Stimulated activated CD4-positive, alpha-beta T cell treated with anti-CD3 and anti-CD28 coated beads, Interleukin-12 subunit alpha, Interleukin-12 subunit beta, amount 100 ng/mL, for 48 hours (primary cell): ENCODE results near the gene LHPP.

Experiments used
- DNase-seq, 3 donors: peaks; one replicate each; pipeline ENCODE4 v3.0.0-alpha.2; 2020; ENCODE audit warnings: low read depth in 2 of 3, low spot score in 1 of 3

LHPP gene

DNA sequence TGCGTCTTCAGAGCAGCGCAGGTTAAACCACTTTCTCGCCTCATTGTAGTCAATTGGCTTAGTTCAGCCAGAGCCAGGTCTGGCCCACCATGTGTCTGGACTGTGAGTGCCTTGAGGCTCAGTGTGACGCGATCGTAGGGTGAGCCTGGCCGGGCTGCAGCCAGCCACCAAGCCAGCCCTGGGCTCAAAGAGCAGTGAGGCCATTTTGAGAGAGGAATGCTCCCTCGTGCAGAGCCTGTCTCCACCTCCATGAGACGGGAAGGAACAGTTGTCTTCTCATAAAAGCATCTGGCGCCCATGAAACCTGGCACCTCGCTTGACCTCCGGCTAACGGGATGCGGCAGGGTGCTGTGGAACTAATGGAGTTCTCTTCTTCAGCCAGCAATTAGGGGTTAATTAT lies 34.5 kb downstream of the LHPP start:
- DNase-seq = no peak

DNA sequence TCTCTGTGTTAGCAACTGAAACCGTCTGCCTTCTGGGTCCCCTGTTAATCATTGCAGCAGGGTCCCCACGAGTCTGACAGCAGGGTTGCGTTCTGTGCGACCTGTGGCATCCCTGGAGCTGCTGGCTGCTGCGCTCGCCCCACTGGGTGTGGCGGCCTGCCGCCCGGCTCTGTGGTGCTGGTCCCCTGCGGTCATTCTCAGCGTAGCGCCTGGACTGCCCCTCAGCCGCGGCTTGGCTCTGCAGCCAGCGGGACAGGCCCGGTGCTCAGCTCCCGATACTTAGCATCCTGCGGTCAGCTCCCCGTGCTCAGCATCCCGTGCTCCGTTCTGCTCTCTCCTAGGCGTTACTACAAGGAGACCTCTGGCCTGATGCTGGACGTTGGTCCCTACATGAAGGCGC lies 35.0 kb downstream of the LHPP start:
- DNase-seq = no peak

- no peak for DNase-seq
Observed at GRCh38 chr10:124497196-124497881, 35.7 kb downstream of the LHPP start.

- DNase-seq = no peak
Observed at GRCh38 chr10:124498056-124498455, 36.4 kb downstream of the LHPP start.

DNA sequence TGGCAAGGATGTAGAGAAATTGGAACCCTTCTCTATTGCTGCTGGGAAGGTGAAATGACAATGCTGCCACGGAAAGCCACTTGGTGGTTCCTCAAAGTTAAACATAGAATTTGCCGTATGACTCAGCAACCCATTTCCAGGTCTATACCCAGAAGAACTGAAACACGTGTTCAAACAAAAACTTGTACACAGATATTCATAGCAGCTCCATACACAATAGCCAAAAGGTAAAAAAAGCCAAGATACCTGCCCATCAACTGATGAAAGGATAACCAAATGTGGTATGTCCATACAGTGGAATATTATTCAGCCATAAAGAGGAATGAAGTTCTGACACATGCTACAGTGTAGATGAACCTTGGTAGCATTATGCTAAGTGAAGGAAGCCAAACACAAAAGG lies 39.1 kb downstream of the LHPP start:
- DNase-seq = no peak

DNA sequence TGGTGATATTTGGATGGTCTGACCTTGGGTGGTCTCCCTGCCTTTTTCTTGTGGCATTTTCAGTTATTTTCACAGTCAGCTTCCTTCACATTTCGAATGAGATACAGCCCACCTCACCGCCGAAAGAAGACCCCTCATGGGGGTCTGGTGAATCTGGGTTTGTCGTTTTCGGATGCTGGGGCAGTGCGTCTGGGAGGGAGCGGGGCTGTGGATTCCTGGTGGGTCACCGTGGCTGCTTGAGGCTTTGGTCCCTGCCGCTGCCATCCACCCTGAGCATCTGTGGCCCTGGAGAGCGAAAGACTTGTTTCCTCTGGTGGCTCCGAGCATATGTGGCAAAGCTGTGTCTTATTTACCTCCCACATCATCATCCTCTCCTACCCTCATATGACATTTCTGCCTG lies 43.1 kb downstream of the LHPP start:
- no peak for DNase-seq

DNA sequence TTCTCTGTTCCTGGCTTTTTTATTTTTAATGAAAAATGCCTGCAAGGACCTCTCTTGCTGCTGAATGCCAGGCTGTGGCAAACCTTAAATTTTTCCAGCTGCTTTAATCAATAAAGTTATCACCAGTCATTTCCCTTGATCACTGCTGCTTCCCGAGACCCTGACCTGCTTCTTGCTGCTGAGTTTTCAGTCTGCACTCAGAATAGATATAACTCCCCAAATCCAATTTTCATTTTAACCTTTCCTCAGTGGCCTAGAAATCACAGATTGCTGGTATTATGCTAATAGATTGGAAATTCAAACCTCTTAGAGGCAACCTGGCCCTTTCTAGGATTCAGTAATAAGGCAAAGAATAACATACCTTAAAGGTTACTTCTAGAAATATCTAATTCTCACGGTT lies 43.7 kb downstream of the LHPP start:
- DNase-seq = no peak

DNA sequence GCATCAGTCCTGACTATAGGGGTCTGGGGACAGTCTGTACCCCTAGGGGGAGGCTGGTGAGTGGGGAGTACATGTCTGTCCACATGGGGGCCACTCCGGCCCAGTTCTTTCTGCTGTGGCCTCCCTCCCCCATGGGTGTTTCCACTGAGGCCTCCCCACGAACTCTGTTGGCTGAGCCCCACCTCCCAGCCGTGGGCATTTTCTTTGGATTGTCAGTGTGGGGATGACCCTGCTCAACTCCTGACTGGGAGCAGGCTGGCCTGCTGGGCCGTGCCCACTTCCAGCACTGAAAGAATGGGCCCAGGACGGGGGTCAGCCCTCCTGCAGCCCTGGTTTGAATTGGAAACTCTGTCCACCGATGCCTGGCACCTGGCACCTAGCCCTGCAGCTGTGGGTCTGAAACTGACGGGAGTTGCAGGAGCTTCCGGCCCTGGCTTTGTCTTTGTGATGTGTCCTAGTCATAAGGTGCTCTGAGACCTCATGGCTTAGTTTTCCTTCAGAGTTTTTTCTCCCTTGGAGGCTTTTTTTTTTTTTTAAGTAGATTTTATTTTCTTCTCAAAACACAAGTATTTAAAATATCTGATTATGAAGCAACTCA lies 46.5 kb downstream of the LHPP start:
- no peak for DNase-seq

DNA sequence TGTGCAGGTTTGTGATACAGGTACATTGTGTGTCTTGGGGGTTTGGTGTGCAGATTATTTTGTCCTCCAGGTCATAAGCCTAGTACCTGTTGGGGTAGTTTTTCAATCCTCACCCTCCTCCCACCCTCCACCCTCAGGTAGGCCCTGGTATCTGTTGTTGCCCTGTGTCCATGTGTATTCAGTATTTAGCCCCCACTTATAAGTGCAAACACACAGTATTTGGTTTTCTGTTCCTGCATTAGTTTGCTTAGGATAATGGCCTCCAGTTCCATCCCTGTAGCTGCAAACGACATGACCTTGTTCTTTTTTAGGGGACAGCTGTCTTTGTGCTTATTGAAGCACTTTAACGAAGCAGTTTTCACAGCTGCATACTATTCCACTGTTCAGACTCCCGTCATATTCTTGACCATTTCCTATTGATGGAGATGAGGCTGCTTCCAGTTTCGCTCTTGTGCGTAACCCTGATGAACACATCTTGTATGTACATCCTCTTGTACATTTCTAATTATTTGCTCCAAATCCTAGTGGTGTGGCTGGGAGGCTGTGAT lies 47.4 kb downstream of the LHPP start:
- no peak for DNase-seq

GRCh38 chr10:124509880-124510632 lies 48.4 kb downstream of the LHPP start:
- no peak for DNase-seq

DNA sequence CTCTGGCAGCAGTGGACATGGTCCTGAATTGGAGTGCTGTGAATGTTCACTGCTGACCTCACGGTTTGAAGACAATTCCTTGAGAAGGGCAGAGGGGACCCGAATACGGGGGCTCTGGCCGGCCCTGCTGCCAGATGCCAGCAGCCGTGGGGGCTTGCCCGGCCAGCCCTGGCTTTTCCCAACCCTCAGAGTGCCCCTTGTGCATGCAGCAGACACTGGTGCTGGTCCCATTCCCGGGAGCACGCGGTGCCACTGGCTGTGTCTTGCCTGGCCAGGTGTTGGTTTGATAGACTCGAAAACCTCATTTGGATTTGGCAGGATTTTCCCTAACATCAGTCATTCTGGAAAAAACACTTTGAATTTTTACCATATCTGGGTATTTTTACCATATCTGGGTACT lies 49.1 kb downstream of the LHPP start:
- no peak for DNase-seq

DNA sequence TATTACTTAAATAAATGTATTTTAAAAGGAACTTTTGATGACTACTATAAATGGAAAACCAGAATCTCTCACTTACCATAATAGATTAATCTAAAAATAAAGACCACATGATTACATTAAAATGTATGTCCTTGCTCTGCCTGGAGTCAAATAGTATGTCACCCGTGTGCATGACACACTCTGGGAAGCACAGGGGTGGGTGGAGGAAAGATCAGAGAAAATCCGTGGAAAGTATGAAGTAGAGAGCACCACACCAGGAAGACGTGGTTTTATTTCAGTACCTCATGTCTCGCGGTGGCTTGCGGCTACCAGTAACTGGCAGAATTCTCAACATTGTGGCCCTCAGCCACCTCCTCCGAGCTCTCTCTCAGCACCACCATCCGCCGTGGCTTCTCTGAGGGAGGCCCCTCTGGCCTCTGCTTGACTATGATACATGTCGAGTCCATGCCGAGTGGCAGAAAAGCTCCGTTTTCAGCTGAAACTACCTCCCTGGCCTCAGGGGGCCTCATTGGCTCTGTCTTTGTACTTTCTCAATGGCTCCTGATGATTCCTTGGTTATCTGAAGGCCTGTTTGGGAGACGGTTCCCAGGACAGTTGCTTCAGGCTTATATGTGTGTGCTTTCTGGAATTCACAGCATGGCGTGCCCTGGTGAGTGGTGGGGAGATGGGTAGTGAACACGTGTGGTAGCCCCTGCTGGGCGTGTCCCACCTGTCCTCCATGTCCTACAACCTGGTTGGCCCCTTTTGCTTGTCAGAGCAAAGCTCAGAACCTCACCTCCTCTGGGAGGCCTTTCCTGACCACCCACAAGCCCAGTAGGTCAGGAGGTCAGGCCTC lies 49.8 kb downstream of the LHPP start:
- DNase-seq = no peak

- DNase-seq = no peak
Observed at GRCh38 chr10:124512040-124512428, 50.4 kb downstream of the LHPP start.

- DNase-seq = no peak
Observed at GRCh38 chr10:124512600-124512999, 51.0 kb downstream of the LHPP start.

DNA sequence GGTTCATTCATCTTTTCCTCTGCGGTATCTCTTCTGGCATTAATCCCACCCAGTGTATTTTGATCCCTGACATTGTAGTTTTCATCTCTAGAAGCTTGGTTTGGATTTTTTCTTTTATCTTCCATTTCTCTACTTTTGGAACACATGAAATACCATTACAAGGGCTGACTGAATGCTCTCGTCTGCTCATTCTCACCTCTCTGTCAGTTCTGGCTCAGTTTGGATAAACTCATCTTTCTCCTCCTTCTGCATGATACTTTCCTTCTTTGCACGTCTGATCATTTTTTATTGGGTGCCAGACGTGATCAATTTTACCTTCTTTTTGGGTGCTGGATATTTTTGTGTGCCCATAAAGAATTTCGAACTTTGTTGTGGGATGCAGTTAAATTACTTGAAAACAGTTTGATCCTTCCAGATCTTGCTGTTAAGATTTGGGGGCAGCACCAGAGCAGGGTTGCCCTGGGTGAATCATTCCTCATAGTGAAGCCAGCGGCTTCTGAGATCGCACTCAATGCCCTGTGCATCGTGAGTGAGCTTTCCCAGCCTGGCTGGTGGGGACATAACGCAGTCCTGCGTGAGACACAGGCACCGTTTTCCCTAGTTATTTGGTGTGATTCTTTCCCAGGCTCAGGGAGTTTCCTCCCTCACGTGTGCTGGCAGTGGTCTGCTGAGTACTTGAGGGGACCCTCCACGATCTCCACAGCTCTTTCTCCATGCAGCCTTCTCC lies 53.8 kb downstream of the LHPP start:
- DNase-seq = no peak

DNA sequence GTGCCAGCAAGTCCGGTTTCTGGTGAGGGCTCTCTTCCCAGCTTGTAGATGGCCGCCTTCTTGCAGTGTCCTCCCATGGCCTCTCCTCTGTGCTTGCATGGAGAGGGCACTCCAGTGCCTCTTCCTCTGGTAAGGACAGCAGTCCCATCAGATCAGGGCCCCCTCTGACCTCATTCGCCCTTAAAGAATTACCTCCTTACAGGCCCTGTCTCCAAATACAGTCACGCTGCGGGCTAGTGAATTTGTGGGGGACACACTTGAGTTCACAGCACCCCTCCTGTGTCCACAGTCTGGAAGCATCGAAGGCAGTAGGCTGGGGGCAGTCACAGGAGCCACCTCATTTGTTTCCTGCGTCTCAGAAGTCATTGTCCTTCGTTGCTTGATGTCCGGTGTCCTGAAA lies 54.6 kb downstream of the LHPP start:
- DNase-seq = no peak

- no peak for DNase-seq
Observed at GRCh38 chr10:124516746-124517397, 55.2 kb downstream of the LHPP start.

DNA sequence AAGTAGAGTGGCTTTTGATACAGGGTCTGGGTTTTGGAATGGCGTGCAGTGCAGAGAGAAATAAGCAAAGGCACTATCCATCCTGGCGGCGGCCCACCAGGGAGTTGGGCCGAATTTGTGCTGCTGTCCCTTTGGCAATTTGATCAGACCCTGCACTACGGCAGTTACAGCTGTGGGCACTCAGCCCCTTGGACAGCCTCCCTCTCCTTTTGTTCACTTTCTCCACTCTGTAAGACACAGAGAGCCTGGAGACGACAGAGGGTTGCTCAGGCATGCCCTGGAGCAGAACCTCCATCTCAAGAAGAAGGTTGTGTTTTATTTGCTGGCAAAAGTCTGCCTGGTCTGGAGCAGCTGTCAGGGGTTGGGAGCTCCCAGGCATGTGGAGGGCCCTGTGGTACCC lies 55.8 kb downstream of the LHPP start:
- no peak for DNase-seq

DNA sequence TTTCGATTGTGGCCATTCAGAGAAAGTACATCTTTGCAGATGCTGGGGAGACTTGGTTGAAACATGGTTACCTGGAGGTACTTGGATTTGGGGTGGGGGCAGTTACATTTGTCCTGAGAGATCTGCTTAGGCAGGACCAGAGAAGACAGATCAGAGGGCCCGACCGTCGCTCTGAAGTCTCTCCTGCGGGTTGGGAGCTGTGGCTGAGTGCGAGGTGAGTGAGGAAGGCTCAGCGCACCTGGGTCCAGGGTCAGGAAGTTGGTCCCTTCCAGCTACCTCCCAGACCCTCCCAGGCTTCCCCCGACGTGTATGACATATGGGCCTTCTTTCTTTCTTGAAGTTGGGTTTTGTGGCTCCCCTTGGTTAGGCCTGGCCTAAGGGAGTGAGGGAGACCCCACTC lies 56.3 kb downstream of the LHPP start:
- DNase-seq = no peak

GRCh38 chr10:124518366-124518765 lies 56.7 kb downstream of the LHPP start:
- no peak for DNase-seq
